Measurements from ENCODE around the gene TRIM9. TPM values are rescaled to one million over a fixed set of nuclear protein-coding genes. Genes with fewer than 3 reads are reported as not detected.

Gene TRIM9
- polyA plus RNA-seq, 3 donors: 1.8 to 2.4 (median 1.9) TPM

- DNase-seq (ENCODE audit: extremely low read depth in 1 of 11, low read depth in 9 of 11, low spot score in 4 of 11): no peak
These were observed 166.8 kb downstream of the TRIM9 start for GRCh38 chr14:50928002-50928635.

- no peak for DNase-seq (ENCODE audit: extremely low read depth in 1 of 11, low read depth in 9 of 11, low spot score in 4 of 11)
These were observed 168.0 kb downstream of the TRIM9 start for GRCh38 chr14:50926851-50927386.

Other genes starting within 250 kb of the TRIM9 start
- 1 to 10 TPM in 2 of 3 donors, under 1 TPM in 1; 0.81 to 1.3 (median 1.0) TPM for gene ABHD12B, start 223.1 kb downstream of the TRIM9 start, polyA plus RNA-seq (ENCODE audit: insufficient read length in 3 of 3)
- gene PYGL, start 150.6 kb downstream of the TRIM9 start, polyA plus RNA-seq (ENCODE audit: insufficient read length in 3 of 3): 10 to 100 TPM; 18.4 to 20.1 (median 19.0) TPM
- 10 to 100 TPM; 44.2 to 56.4 (median 55.7) TPM for gene TMX1, start 145.1 kb upstream of the TRIM9 start, polyA plus RNA-seq (ENCODE audit: insufficient read length in 3 of 3)